BLaER1 (cell line): ENCODE measurements around the gene PTH1R.

Experiments used
- H3K27ac ChIP-seq: shearing (Covaris generic); formaldehyde crosslinking; 2 replicates; pipeline ENCODE4 v1.8.1; 2022
- H3K27me3 ChIP-seq: shearing (Covaris generic); formaldehyde crosslinking; 2 replicates; pipeline ENCODE4 v1.8.1; 2022
- H3K36me3 ChIP-seq: shearing (Covaris generic); formaldehyde crosslinking; 2 replicates; pipeline ENCODE4 v1.8.1; 2022
- H3K4me1 ChIP-seq: shearing (Covaris generic); formaldehyde crosslinking; 2 replicates; pipeline ENCODE4 v1.8.1; 2022
- H3K4me2 ChIP-seq: shearing (Covaris generic); formaldehyde crosslinking; 2 replicates; pipeline ENCODE4 v1.8.1; 2022
- H3K4me3 ChIP-seq: shearing (Covaris generic); formaldehyde crosslinking; 2 replicates; pipeline ENCODE4 v1.8.1; 2022
- H3K9ac ChIP-seq: shearing (Covaris generic); formaldehyde crosslinking; 2 replicates; pipeline ENCODE4 v1.8.1; 2022
- H3K9me3 ChIP-seq: shearing (Covaris generic); formaldehyde crosslinking; 2 replicates; pipeline ENCODE4 v1.8.1; 2022
- H4K20me1 ChIP-seq: shearing (Covaris generic); formaldehyde crosslinking; 2 replicates; pipeline ENCODE4 v1.8.1; 2022
- Cebpa-rat ChIP-seq: shearing (Covaris generic); IDR thresholded peaks from 2 replicates; pipeline ENCODE4 v1.8.1; 2022

Gene PTH1R

GRCh38 chr3:46904303-46905212 lies 27.0 kb downstream of the PTH1R start:
- H3K27ac ChIP-seq = 0 out of 2 replicates have a peak overlapping the region, but pooled peaks have one; percentile 49
- peaks cover 3% of the 10 kb centered on the region; the same call in 1 of the 2 replicates for H3K27me3 ChIP-seq
- H3K9ac ChIP-seq = no peak overlapping the region
- H3K9me3 ChIP-seq = no peaks in the 10 kb centered on the region
- H3K36me3 ChIP-seq = no peaks in the 10 kb centered on the region
- peak overlapping the region; percentile 70 for H3K4me2 ChIP-seq
- no peak for TF ChIP-seq Cebpa-rat
- H3K4me1 ChIP-seq = peaks cover 33% of the 10 kb centered on the region
- H3K4me3 ChIP-seq = no peak overlapping the region
- H4K20me1 ChIP-seq = no peaks in the 10 kb centered on the region

GRCh38 chr3:46905213-46905560 lies 27.7 kb downstream of the PTH1R start:
- Histone ChIP-seq H3K4me1 (peaks cover 39% of the 10 kb centered on the region), H3K9ac (no peak overlapping the region), H3K4me3 (no peak overlapping the region), H3K27ac (no peak overlapping the region), H3K4me2 (no peak overlapping the region), H4K20me1 (no peaks in the 10 kb centered on the region), H3K9me3 (no peaks in the 10 kb centered on the region), H3K27me3 (no peaks in the 10 kb centered on the region), H3K36me3 (no peaks in the 10 kb centered on the region)
- no peak for TF ChIP-seq Cebpa-rat

- no peak overlapping the region for H3K4me2 ChIP-seq
- no peak overlapping the region for H3K27ac ChIP-seq
- H3K9me3 ChIP-seq = no peaks in the 10 kb centered on the region
- no peaks in the 10 kb centered on the region for H3K36me3 ChIP-seq
- H3K27me3 ChIP-seq = no peaks in the 10 kb centered on the region
- no peak overlapping the region for H3K9ac ChIP-seq
- H3K4me3 ChIP-seq = no peak overlapping the region
- TF ChIP-seq Cebpa-rat = no peak
- H3K4me1 ChIP-seq = peaks cover 42% of the 10 kb centered on the region
- H4K20me1 ChIP-seq = no peaks in the 10 kb centered on the region
These were observed 28.3 kb downstream of the PTH1R start for GRCh38 chr3:46905661-46906451.

GRCh38 chr3:46906471-46907058 lies 29.0 kb downstream of the PTH1R start:
- Histone ChIP-seq H3K4me1 (peaks cover 42% of the 10 kb centered on the region), H3K36me3 (no peaks in the 10 kb centered on the region), H3K9ac (no peak overlapping the region), H3K4me3 (no peak overlapping the region), H3K9me3 (no peaks in the 10 kb centered on the region), H3K27ac (no peak overlapping the region), H3K27me3 (no peaks in the 10 kb centered on the region), H4K20me1 (no peaks in the 10 kb centered on the region), H3K4me2 (no peak overlapping the region)
- no peak for TF ChIP-seq Cebpa-rat

GRCh38 chr3:46907271-46907670 lies 29.8 kb downstream of the PTH1R start:
- no peak overlapping the region for H3K4me3 ChIP-seq
- no peak for TF ChIP-seq Cebpa-rat
- H3K4me2 ChIP-seq = no peak overlapping the region
- peaks cover 42% of the 10 kb centered on the region for H3K4me1 ChIP-seq
- no peaks in the 10 kb centered on the region for H4K20me1 ChIP-seq
- no peaks in the 10 kb centered on the region for H3K9me3 ChIP-seq
- H3K36me3 ChIP-seq = no peaks in the 10 kb centered on the region
- H3K27ac ChIP-seq = no peak overlapping the region
- no peaks in the 10 kb centered on the region for H3K27me3 ChIP-seq
- H3K9ac ChIP-seq = no peak overlapping the region

GRCh38 chr3:46907960-46908293 lies 30.4 kb downstream of the PTH1R start:
- no peak for TF ChIP-seq Cebpa-rat
- Histone ChIP-seq H3K36me3 (no peaks in the 10 kb centered on the region), H3K4me2 (no peak overlapping the region), H3K27me3 (no peaks in the 10 kb centered on the region), H3K4me3 (no peak overlapping the region), H3K9ac (no peak overlapping the region), H3K27ac (no peak overlapping the region), H3K9me3 (no peaks in the 10 kb centered on the region), H3K4me1 (peaks cover 40% of the 10 kb centered on the region), H4K20me1 (no peaks in the 10 kb centered on the region)

GRCh38 chr3:46908294-46908985 lies 30.9 kb downstream of the PTH1R start:
- Histone ChIP-seq H3K27ac (peak overlapping the region; percentile 55; the same call in 1 of the 2 replicates), H3K9me3 (no peaks in the 10 kb centered on the region), H3K4me3 (no peak overlapping the region), H3K4me2 (peak overlapping the region; percentile 70), H4K20me1 (no peaks in the 10 kb centered on the region), H3K9ac (no peak overlapping the region), H3K4me1 (peaks cover 34% of the 10 kb centered on the region), H3K27me3 (no peaks in the 10 kb centered on the region), H3K36me3 (0 out of 2 replicates have a peak, but pooled peaks cover under 1% of the 10 kb centered on the region)
- no peak for TF ChIP-seq Cebpa-rat

GRCh38 chr3:46908986-46909534 lies 31.5 kb downstream of the PTH1R start:
- H3K27me3 ChIP-seq = no peaks in the 10 kb centered on the region
- H3K36me3 ChIP-seq = peaks cover 4% of the 10 kb centered on the region; the same call in 1 of the 2 replicates
- no peak for TF ChIP-seq Cebpa-rat
- H3K4me2 ChIP-seq = peak overlapping the region; percentile 70
- no peaks in the 10 kb centered on the region for H4K20me1 ChIP-seq
- H3K9me3 ChIP-seq = no peaks in the 10 kb centered on the region
- H3K4me3 ChIP-seq = no peak overlapping the region
- peaks cover 28% of the 10 kb centered on the region for H3K4me1 ChIP-seq
- H3K27ac ChIP-seq = peak overlapping the region; percentile 55; the same call in 1 of the 2 replicates
- no peak overlapping the region for H3K9ac ChIP-seq

GRCh38 chr3:46909535-46910161 lies 32.1 kb downstream of the PTH1R start:
- H3K4me3 ChIP-seq = no peak overlapping the region
- H3K27ac ChIP-seq = peak overlapping the region; percentile 73
- peaks cover 7% of the 10 kb centered on the region for H3K36me3 ChIP-seq
- H3K9me3 ChIP-seq = no peaks in the 10 kb centered on the region
- TF ChIP-seq Cebpa-rat = no peak
- 0 out of 2 replicates have a peak overlapping the region, but pooled peaks have one; percentile 57 for H3K9ac ChIP-seq
- peak overlapping the region; percentile 70 for H3K4me2 ChIP-seq
- peaks cover 25% of the 10 kb centered on the region for H3K4me1 ChIP-seq
- H4K20me1 ChIP-seq = no peaks in the 10 kb centered on the region
- no peaks in the 10 kb centered on the region for H3K27me3 ChIP-seq
